Forelimb muscle (tissue), 1 donor: Measurements from ENCODE around the gene GATA3. TPM values are rescaled to one million over a fixed set of nuclear protein-coding genes. Genes with fewer than 3 reads are reported as not detected.
"Not testable (repeated sequence)": the region's sequence is repeated elsewhere in the genome, so short reads cannot be mapped to it uniquely, and the experiment has no call there.

Source experiments
- DNase-seq: peaks from one replicate; pipeline ENCODE4 v3.0.0-alpha.2; 2013; ENCODE audit warnings: low read depth
- polyA plus RNA-seq: library from polyadenylated mRNA; unstranded; fragments of 120-200 nt; gene quantifications from one replicate; pipeline ENCODE4 v1.2.1, GENCODE V29; 2013; ENCODE audit not compliant: insufficient read length

The GATA3 gene
- 0.33 TPM for polyA plus RNA-seq

DNA sequence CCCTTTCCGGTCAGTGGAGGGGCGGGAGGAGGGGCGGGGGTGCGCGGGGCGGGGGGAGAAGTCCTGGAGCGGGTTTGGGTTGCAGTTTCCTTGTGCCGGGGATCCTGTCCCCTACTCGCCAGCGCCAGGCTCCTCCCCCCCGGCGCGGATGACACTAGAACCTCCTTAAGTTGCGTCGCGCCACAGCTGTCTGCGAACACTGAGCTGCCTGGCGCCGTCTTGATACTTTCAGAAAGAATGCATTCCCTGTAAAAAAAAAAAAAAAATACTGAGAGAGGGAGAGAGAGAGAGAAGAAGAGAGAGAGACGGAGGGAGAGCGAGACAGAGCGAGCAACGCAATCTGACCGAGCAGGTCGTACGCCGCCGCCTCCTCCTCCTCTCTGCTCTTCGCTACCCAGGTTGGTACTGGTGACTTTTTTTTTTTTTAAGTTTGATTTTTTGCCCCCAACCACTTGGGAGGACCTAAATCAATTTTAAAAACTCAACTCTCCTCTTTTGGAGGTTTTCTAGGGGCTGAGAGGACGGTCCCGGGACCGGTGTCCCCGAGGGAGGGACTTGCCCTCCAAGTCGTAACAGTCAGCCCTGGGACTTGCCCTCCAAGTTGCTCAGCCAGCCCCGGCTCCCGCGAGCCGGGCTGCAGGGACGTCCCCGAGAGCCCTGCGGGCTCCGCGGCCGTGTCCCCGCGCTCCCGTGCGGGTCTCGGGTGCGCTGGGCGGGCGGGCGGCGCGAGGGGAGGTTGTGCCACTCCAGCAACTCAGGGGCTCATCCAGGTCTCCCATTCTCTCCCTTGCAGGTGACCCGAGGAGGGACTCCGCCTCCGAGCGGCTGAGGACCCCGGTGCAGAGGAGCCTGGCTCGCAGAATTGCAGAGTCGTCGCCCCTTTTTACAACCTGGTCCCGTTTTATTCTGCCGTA, at the start of gene GATA3:
GATA3 (plus strand) TSS at position 195 of the 914 bp plus-strand sequence. CDS start 968 bp downstream, outside the sequence.
- DNase-seq = no peak

DNA sequence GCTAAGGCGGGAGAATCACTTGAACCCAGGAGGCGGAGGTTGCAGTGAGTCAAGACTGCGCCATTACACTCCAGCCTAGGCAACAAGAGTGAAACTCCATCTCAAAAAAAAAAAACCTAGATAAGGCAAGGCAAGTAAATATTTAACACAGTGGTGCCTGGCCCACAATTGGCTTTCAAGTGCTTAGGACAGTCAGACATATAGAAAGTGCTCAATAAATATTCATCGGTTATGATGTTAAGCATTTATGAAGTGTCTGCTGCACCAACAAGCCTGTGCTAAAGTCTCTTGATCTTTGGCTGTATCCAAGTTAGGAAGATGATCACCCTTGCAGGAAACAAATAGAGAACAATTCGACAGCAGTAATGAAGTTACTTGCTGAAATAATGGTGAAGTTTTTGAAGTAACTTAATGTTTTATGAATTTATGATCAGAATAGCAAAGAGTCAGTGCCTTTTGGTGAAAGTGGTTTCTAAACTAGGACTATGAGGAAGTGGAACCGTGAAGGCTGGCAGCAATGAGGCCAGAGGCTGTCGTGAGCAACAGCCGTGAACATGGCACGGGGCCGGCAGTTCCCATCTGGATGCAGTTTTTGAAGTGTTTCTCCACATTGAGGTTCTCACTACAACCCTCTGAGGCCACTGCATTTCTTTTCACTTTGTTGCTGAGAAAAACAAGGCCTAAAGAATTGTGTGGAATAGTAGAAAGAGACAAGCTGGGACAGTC, 48.1 kb upstream of the GATA3 start:
- no peak for DNase-seq

DNA sequence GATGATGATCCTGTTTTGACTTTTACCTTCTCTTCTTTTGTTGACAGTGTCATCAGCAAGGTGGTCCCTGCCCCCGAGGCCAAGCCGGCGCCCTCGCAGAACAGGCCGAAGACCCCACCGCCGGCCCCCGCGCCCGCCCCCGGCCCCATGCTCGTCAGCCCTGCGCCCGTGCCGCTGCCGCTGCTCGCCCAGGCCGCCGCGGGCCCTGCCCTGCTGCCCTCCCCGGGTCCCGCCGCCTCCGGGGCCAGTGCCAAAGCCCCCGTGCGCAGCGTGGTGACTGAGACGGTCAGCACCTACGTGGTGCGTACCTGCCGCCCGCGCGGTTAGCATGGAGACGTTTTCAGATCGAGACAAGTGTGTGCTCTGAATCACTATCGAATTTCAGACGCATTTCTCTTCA, 45.5 kb upstream of the GATA3 start:
- no peak for DNase-seq

DNA sequence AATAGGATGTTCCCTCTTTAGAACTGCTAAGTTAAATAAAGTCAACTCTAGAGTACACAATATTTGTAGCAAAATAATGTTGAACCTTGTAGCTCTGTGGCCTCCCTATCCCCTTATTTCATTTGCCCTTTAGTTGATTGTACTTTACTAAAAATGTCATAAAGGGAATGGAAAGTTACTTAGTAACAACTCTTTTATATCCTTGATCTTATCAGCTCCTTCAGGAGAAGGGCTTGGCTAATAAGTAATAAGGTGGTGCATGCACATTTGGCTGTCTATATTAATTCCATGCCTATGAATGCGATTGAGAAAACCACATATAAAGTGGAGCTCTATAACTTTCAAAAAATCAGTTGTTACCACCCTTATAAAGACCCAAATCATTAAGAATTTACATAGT, 41.5 kb upstream of the GATA3 start:
- DNase-seq = no peak

DNA sequence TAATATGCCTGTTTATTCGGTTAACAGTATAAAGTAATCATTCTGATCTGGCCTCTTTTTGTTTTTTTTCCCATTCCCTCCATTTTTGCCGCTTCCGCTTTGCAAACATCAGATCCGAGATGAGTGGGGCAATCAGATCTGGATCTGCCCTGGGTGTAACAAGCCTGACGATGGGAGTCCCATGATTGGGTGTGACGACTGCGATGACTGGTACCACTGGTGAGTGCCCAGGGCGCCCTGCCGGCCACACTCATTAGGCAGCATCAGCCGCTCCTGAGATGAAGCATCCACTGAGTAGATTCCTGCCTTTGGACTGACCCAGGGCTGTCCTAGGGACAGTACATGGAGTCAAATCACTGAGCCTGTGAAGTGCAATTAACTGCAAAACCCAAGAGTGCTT, 40.9 kb upstream of the GATA3 start:
- DNase-seq = no peak

- DNase-seq = no peak
These were observed 39.8 kb upstream of the GATA3 start for GRCh38 chr10:8014649-8015048.

GRCh38 chr10:8017277-8017676, 37.2 kb upstream of the GATA3 start:
- DNase-seq = no peak

- no peak for DNase-seq
These were observed 31.2 kb upstream of the GATA3 start for GRCh38 chr10:8023321-8023720.

GRCh38 chr10:8023851-8024250, 30.6 kb upstream of the GATA3 start:
- DNase-seq = no peak

DNA sequence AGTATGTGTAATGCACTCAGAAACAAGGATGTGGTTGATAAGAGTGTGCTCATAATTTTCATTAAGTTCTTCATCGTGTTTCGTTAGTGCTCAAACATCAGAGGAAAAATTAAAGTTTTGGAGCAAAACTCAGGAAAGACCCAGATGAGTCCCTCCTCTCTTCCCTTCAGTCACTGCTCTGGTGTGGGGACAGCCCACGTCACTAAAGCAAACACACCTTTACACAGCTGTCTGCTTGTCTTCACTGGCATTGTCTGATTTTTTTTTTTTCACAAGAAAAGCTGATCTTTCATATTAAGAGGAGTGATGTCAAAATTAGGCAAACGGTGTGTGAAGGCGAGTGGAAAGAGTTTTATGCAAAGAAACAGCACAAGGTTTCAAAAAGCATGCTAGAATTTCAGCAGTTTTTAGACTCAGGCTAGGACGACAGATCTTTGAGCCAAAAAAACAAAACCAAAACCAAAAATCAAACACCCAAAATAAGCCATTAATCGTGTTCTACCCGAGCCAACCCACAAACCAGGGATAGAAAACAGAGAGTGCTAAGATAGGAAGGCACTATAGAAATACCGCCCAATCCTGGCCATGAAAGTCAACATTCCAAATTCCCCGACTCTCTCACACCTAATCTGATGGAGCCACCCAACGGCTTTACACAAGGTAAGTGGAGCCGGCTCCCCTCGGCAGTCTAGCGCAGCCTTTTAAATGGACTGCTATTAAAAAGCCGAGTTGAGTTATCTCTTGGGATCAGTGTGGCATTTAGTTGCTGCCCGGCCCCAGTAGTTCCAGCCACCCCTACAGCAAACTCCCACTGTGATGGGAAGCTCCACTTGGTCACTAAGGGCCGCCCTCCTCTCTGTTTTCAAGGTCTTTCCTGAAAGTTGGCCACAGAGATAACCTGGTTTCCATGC, 27.9 kb upstream of the GATA3 start:
- no peak for DNase-seq

GRCh38 chr10:8031211-8031610, 23.3 kb upstream of the GATA3 start:
- DNase-seq = not testable (repeated sequence)

DNA sequence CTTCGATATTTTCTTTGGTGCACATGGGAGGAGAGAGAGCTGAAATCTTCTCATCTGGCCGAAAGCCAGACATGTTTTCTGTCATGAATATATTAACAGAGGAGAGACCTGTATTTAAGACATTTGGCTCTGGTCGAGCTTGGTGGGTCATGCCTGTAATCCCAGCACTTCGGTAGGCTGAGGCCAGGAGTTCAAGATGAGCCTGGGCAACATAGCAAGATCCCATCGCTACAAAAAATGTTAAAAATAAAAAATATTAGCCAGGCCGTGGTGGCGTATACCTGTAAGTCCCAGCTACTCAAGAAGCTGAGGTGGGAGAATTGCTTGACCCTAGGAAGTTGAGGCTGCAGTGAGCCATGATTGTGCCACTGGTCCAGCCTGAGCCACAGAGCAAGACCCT, 21.9 kb upstream of the GATA3 start:
- DNase-seq = no peak

DNA sequence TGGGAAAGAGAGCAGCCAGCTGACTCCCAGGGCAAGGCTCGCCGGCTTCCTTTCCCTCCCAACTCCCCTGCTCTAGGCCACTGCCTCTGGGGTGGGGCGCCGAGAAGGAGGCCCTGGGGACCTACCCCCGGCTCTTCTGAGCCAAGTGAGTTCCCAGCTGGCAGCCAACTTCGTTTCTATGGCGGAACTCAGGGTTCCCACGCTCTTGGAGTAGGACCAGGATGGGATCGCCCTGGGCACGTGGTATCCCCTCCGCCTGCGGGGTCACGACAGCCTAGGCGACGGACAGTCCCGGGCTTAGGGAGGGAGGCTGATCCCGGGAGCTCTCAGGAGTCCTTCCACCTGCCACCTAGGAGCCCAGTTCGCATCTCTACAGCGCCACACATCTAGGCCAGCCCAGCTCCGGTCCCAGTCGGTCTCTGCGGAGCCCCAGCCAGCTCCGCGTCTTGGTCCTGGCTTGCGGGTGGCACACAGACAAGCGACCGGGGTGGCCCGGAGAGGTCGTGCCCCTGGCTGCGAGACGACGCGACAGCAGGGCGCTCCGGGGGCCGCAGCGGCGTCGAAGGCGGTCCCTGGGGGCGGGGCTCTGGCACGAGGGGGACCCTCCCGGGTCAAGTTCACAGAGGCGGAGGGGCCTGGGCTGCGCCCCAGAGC, 20.5 kb upstream of the GATA3 start:
- no peak for DNase-seq

- no peak for DNase-seq
These were observed 20.0 kb upstream of the GATA3 start for GRCh38 chr10:8034466-8035005.

DNA sequence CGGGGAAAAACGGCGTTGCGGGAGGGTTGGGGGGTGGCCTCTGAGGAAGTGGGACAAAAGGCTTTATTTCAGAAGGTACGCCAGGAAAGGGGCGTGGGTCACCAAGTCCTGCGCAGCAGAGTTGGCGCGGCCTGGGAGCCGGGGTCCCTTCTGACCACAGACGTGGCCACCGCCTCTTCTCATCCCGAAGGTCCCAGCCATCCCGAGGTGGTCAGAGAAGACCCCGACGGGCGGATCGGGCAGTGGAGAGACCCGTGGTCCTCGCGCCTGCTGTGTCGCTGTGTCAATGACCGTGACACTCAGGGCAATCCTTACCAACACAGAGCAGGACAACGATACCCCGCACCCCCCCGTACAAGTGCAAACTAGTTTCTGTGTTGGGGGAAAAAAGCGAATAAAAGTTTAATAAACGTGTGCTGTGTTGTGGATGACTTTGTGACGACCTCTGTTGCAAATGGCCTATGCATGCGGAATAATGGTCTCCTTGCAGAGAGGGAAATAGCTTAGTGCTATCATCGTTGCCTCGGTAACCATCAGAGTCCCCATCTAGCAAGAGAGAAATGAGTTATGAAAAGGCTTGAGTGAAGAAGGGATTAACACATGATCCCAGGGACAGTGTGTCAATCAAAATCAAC, 19.4 kb upstream of the GATA3 start:
- no peak for DNase-seq

DNA sequence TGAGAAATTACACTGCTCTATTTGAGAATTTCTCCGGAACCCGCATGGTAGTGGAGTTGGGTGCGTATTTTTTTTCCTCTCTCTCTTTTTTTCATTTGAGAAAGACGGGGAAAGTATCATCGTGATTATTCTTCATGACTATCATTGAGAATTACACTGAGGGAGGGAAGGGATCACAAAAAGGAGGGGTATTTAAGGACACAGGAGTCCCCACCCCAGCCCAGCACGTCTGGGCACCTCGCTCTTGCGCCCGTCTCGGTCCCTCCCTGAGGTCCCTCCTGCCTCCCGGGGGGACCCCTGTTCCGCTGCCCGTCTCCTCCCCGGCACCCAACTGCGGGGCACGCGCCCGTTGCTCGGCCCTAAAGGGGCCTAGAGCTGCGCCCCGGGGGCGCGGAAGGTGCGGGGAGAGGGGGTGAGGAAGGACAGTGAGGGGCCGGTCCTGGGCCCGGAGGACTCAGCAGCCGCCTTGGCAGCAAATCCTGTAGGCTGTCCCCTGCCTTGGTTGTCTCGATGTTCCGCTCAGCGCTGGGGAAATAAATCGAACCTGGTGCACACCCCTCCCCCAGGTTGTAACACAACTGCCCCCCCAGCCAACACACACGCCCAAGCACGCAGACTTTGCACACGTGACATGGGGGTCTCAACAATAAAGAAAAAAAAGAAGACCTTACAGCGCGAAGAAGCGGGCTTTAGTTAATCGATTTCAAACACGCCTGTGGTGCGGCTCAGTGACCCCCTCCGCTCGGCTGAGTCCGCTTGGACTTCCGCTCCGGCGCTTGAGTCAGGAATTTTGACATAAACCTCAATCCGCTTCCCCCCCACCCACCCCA, 18.6 kb upstream of the GATA3 start:
- no peak for DNase-seq

DNA sequence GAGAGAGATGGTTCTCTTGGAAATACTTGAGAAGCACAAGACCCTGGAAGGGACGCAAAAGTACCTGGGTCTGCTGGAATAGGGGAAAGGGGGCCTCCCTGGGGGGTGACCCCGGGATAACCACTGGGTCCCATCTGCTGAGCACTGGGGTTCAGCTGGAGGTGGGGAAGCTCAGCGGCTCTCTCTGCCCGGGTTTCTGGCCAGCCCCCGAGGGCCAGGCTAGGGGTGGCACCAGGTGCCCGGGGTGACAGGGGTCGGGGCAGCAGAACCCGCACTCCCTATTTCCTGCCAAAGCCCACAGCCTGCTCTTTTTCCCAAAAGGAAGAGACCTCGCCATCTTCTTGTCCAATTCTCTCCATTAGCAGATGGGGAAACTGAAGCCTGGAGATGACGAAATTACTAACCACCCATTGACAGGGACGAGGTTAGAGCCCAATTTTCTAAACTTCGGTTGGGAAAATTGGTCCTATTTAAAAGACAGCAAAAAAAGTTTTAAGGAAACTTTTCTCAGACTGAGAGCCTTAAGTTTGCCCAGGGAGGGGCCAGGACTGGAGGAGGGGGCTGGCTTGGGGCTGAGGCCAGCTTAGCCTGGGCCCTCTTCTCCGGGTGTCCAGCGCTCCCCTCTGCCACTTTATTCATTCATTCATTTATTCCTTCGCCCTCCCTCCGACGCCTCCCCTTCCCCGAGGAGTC, 17.8 kb upstream of the GATA3 start:
- DNase-seq = no peak

DNA sequence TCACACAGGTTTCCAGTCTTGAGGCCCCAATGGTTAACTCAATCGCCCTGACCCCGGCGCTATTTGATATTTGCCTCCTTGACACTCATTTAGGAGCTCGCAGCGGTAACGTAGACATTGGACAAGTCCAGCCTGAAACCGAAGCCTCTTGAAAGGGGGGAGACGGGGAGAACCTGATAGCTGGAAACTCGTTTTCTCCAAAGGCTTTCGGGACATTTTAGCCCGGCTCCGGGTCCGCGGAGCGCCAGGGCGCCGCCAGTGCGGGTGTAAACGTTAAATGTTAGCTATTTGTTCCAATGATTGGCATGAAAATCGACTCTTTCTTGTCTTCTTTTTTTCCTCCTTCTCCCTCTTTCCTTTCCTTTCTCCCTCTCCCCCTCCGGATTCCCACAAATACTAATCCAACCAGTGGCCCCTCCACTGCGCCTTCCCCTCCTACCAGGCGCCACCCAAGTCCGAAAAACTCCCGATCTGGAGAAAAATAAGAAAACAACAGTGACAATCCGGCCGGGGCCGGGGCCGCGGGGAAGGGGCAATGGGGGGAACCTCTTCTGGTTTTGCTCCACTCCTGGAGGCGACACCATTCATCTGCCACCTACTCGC, 17.2 kb upstream of the GATA3 start:
- DNase-seq = no peak
